Measurements from ENCODE around the gene IL17RB.

IL17RB gene

GRCh38 chr3:53800041-53800906 lies 46.1 kb upstream of the IL17RB start:
- no peak overlapping the region for H2AFZ ChIP-seq (ENCODE audit: low read depth, low read length)
- H3K4ac ChIP-seq (ENCODE audit: low read depth in 1 of 2, low read length in 2 of 2): no peak overlapping the region
- DNase-seq: no peak
- no peak overlapping the region for H3K27ac ChIP-seq (ENCODE audit: low read length, poor library complexity, severe bottlenecking)
- no peak overlapping the region for H2BK15ac ChIP-seq (ENCODE audit: low read depth, poor library complexity, severe bottlenecking)
- H3K36me3 ChIP-seq (ENCODE audit: control insufficient read depth in 1 of 2, insufficient read depth in 2 of 2, low read depth in 1 of 2, low read length in 2 of 2): no peaks in the 10 kb centered on the region
- H2BK120ac ChIP-seq (ENCODE audit: low read depth, low read length): no peak overlapping the region
- WGBS: 89% methylated on average over 16 of the region's 16 CpGs
- peaks cover 0 to 15% of the 10 kb centered on the region in 2 experiments for H3K27me3 ChIP-seq (ENCODE audit: control insufficient read depth in 1 of 2, insufficient read depth in 1 of 2, low read length in 2 of 2)
- no peak overlapping the region for H2BK12ac ChIP-seq (ENCODE audit: low read length in 2 of 2)
- H3K79me1 ChIP-seq (replicated peaks; ENCODE audit: low read length, poor library complexity, severe bottlenecking): no peaks in the 10 kb centered on the region
- H2BK5ac ChIP-seq (ENCODE audit: low read depth, low read length, poor library complexity, severe bottlenecking): no peak overlapping the region
- no peak overlapping the region for H3K4me2 ChIP-seq (ENCODE audit: low read length, poor library complexity, severe bottlenecking)
- H3K18ac ChIP-seq (ENCODE audit: low read depth in 1 of 2, low read length in 2 of 2): no peak overlapping the region
- H3K9me3 ChIP-seq (ENCODE audit: control insufficient read depth, low read length): no peaks in the 10 kb centered on the region
- no peak overlapping the region for H3K9ac ChIP-seq (ENCODE audit: low read length)
- H2AK5ac ChIP-seq (ENCODE audit: low read length, severe bottlenecking): no peak overlapping the region
- no peak overlapping the region for H4K91ac ChIP-seq (ENCODE audit: low read length)
- no peak overlapping the region for H3K14ac ChIP-seq (ENCODE audit: low read length in 2 of 2)
- no peak overlapping the region for H4K8ac ChIP-seq (ENCODE audit: low read length)
- peaks cover 15% of the 10 kb centered on the region for H3K4me1 ChIP-seq (ENCODE audit: control insufficient read depth, insufficient read depth, low read depth, low read length)
- no peak overlapping the region for H3K4me3 ChIP-seq (ENCODE audit: insufficient read depth in 1 of 2, low read depth in 1 of 2, low read length in 2 of 2)
- no peak overlapping the region for H3K23ac ChIP-seq (ENCODE audit: low read length in 2 of 2)

GRCh38 chr3:53801319-53801718 lies 45.0 kb upstream of the IL17RB start:
- 88% methylated on average over 7 of the region's 9 CpGs for WGBS
- peaks cover 24% of the 10 kb centered on the region for H3K4me1 ChIP-seq (ENCODE audit: control insufficient read depth, insufficient read depth, low read depth, low read length)
- H3K4ac ChIP-seq (ENCODE audit: low read depth in 1 of 2, low read length in 2 of 2): no peak overlapping the region
- H3K9ac ChIP-seq (ENCODE audit: low read length): no peak overlapping the region
- no peaks in the 10 kb centered on the region for H3K9me3 ChIP-seq (ENCODE audit: control insufficient read depth, low read length)
- H2BK15ac ChIP-seq (ENCODE audit: low read depth, poor library complexity, severe bottlenecking): no peak overlapping the region
- H3K27ac ChIP-seq (ENCODE audit: low read length, poor library complexity, severe bottlenecking): no peak overlapping the region
- no peak overlapping the region for H3K14ac ChIP-seq (ENCODE audit: low read length in 2 of 2)
- H3K23ac ChIP-seq (ENCODE audit: low read length in 2 of 2): no peak overlapping the region
- H3K4me3 ChIP-seq (ENCODE audit: insufficient read depth in 1 of 2, low read depth in 1 of 2, low read length in 2 of 2): no peak overlapping the region
- no peak overlapping the region for H2AFZ ChIP-seq (ENCODE audit: low read depth, low read length)
- no peak overlapping the region for H4K8ac ChIP-seq (ENCODE audit: low read length)
- H2AK5ac ChIP-seq (ENCODE audit: low read length, severe bottlenecking): no peak overlapping the region
- H3K36me3 ChIP-seq (ENCODE audit: control insufficient read depth in 1 of 2, insufficient read depth in 2 of 2, low read depth in 1 of 2, low read length in 2 of 2): no peaks in the 10 kb centered on the region
- H4K91ac ChIP-seq (ENCODE audit: low read length): no peak overlapping the region
- no peak overlapping the region for H2BK12ac ChIP-seq (ENCODE audit: low read length in 2 of 2)
- H3K79me1 ChIP-seq (replicated peaks; ENCODE audit: low read length, poor library complexity, severe bottlenecking): no peaks in the 10 kb centered on the region
- H3K18ac ChIP-seq (ENCODE audit: low read depth in 1 of 2, low read length in 2 of 2): no peak overlapping the region
- H2BK120ac ChIP-seq (ENCODE audit: low read depth, low read length): no peak overlapping the region
- DNase-seq: no peak
- H3K27me3 ChIP-seq (ENCODE audit: control insufficient read depth in 1 of 2, insufficient read depth in 1 of 2, low read length in 2 of 2): peaks cover 0 to 9% of the 10 kb centered on the region in 2 experiments
- no peak overlapping the region for H2BK5ac ChIP-seq (ENCODE audit: low read depth, low read length, poor library complexity, severe bottlenecking)
- no peak overlapping the region for H3K4me2 ChIP-seq (ENCODE audit: low read length, poor library complexity, severe bottlenecking)

GRCh38 chr3:53802256-53802880 lies 44.0 kb upstream of the IL17RB start:
- Histone ChIP-seq H3K79me1 (replicated peaks; ENCODE audit: low read length, poor library complexity, severe bottlenecking) (no peaks in the 10 kb centered on the region), H2BK15ac (ENCODE audit: low read depth, poor library complexity, severe bottlenecking) (no peak overlapping the region), H2BK5ac (ENCODE audit: low read depth, low read length, poor library complexity, severe bottlenecking) (no peak overlapping the region), H4K8ac (ENCODE audit: low read length) (no peak overlapping the region), H2AFZ (ENCODE audit: low read depth, low read length) (no peak overlapping the region), H3K4ac (ENCODE audit: low read depth in 1 of 2, low read length in 2 of 2) (no peak overlapping the region), H3K18ac (ENCODE audit: low read depth in 1 of 2, low read length in 2 of 2) (no peak overlapping the region), H2AK5ac (ENCODE audit: low read length, severe bottlenecking) (no peak overlapping the region), H2BK12ac (ENCODE audit: low read length in 2 of 2) (no peak overlapping the region), H3K36me3 (ENCODE audit: control insufficient read depth in 1 of 2, insufficient read depth in 2 of 2, low read depth in 1 of 2, low read length in 2 of 2) (no peaks in the 10 kb centered on the region), H3K27ac (ENCODE audit: low read length, poor library complexity, severe bottlenecking) (no peak overlapping the region), H3K14ac (ENCODE audit: low read length in 2 of 2) (no peak overlapping the region), H3K4me3 (ENCODE audit: insufficient read depth in 1 of 2, low read depth in 1 of 2, low read length in 2 of 2) (no peak overlapping the region), H2BK120ac (ENCODE audit: low read depth, low read length) (no peak overlapping the region), H3K4me2 (ENCODE audit: low read length, poor library complexity, severe bottlenecking) (no peak overlapping the region), H3K4me1 (ENCODE audit: control insufficient read depth, insufficient read depth, low read depth, low read length) (peaks cover 34% of the 10 kb centered on the region), H3K27me3 (ENCODE audit: control insufficient read depth in 1 of 2, insufficient read depth in 1 of 2, low read length in 2 of 2) (peaks cover 0 to 8% of the 10 kb centered on the region in 2 experiments), H4K91ac (ENCODE audit: low read length) (no peak overlapping the region), H3K9ac (ENCODE audit: low read length) (no peak overlapping the region), H3K9me3 (ENCODE audit: control insufficient read depth, low read length) (no peaks in the 10 kb centered on the region), H3K23ac (ENCODE audit: low read length in 2 of 2) (no peak overlapping the region)
- no peak for DNase-seq
- WGBS: 87% methylated on average over 8 of the region's 8 CpGs

- DNase-seq: no peak
- H4K8ac ChIP-seq (ENCODE audit: low read length): no peak overlapping the region
- no peak overlapping the region for H3K4me2 ChIP-seq (ENCODE audit: low read length, poor library complexity, severe bottlenecking)
- WGBS: 91% methylated on average over 18 of the region's 18 CpGs
- no peak overlapping the region for H3K27ac ChIP-seq (ENCODE audit: low read length, poor library complexity, severe bottlenecking)
- H2BK12ac ChIP-seq (ENCODE audit: low read length in 2 of 2): no peak overlapping the region
- H3K9me3 ChIP-seq (ENCODE audit: control insufficient read depth, low read length): no peaks in the 10 kb centered on the region
- peaks cover 35% of the 10 kb centered on the region for H3K4me1 ChIP-seq (ENCODE audit: control insufficient read depth, insufficient read depth, low read depth, low read length)
- H2AFZ ChIP-seq (ENCODE audit: low read depth, low read length): no peak overlapping the region
- no peak overlapping the region for H2AK5ac ChIP-seq (ENCODE audit: low read length, severe bottlenecking)
- no peak overlapping the region for H2BK15ac ChIP-seq (ENCODE audit: low read depth, poor library complexity, severe bottlenecking)
- H3K27me3 ChIP-seq (ENCODE audit: control insufficient read depth in 1 of 2, insufficient read depth in 1 of 2, low read length in 2 of 2): peaks cover 0 to 8% of the 10 kb centered on the region in 2 experiments
- H3K23ac ChIP-seq (ENCODE audit: low read length in 2 of 2): no peak overlapping the region
- H3K18ac ChIP-seq (ENCODE audit: low read depth in 1 of 2, low read length in 2 of 2): no peak overlapping the region
- no peaks in the 10 kb centered on the region for H3K79me1 ChIP-seq (replicated peaks; ENCODE audit: low read length, poor library complexity, severe bottlenecking)
- no peak overlapping the region for H2BK120ac ChIP-seq (ENCODE audit: low read depth, low read length)
- no peak overlapping the region for H2BK5ac ChIP-seq (ENCODE audit: low read depth, low read length, poor library complexity, severe bottlenecking)
- no peak overlapping the region for H3K14ac ChIP-seq (ENCODE audit: low read length in 2 of 2)
- H3K9ac ChIP-seq (ENCODE audit: low read length): no peak overlapping the region
- H3K36me3 ChIP-seq (ENCODE audit: control insufficient read depth in 1 of 2, insufficient read depth in 2 of 2, low read depth in 1 of 2, low read length in 2 of 2): no peaks in the 10 kb centered on the region
- no peak overlapping the region for H4K91ac ChIP-seq (ENCODE audit: low read length)
- no peak overlapping the region for H3K4ac ChIP-seq (ENCODE audit: low read depth in 1 of 2, low read length in 2 of 2)
- no peak overlapping the region for H3K4me3 ChIP-seq (ENCODE audit: insufficient read depth in 1 of 2, low read depth in 1 of 2, low read length in 2 of 2)
These were observed 43.1 kb upstream of the IL17RB start for GRCh38 chr3:53803124-53803815.
